DND-41 (cell line): ENCODE results near the gene FHIT.

Source experiments
- ATAC-seq: fragments of 200-7000 bp; cut with Tn5 transposase; 3 replicates; pipeline ENCODE4 v1.9.1; 2021; ENCODE audit warnings: low read depth; ENCODE audit not compliant: insufficient read depth
- DNase-seq: peaks from one replicate; pipeline ENCODE4 v3.0.0-alpha.2; 2020
- H2AFZ ChIP-seq: 2 replicates; pipeline ENCODE4 v1.6.0; 2012; ENCODE audit warnings: low read depth, low read length
- H3K27ac ChIP-seq: 2 replicates; pipeline ENCODE4 v1.5.1; 2012; ENCODE audit warnings: low read length, inconsistent platforms
- H3K27me3 ChIP-seq: fragments of 200-600 bp; sonication (generic); 2 replicates; pipeline ENCODE4 v1.6.0; 2012; ENCODE audit warnings: low read length, mild to moderate bottlenecking, inconsistent platforms; ENCODE audit not compliant: insufficient read depth, poor library complexity
- H3K36me3 ChIP-seq: 2 replicates; pipeline ENCODE4 v1.5.1; 2012; ENCODE audit warnings: low read length, inconsistent platforms; ENCODE audit not compliant: insufficient read depth
- H3K4me1 ChIP-seq: 2 replicates; pipeline ENCODE4 v1.5.1; 2012; ENCODE audit warnings: mild to moderate bottlenecking, low read length; ENCODE audit not compliant: insufficient read depth
- H3K4me2 ChIP-seq: 2 replicates; pipeline ENCODE4 v1.6.0; 2012; ENCODE audit warnings: mild to moderate bottlenecking, moderate library complexity, low read length, inconsistent platforms; ENCODE audit not compliant: insufficient read depth
- H3K4me3 ChIP-seq, 2 experiments: fragments of 200-600 bp in 1 of 2; shearing (Covaris generic) in 1 of 2; 2 replicates each; pipeline ENCODE4 v1.5.1; 2012 to 2016; ENCODE audit warnings: inconsistent platforms in 2 of 2, low read length in 2 of 2, mild to moderate bottlenecking in 2 of 2, low read depth in 1 of 2, moderate library complexity in 1 of 2
- H3K79me2 ChIP-seq: 2 replicates; pipeline ENCODE4 v1.6.0; 2012; ENCODE audit warnings: low read length, inconsistent platforms; ENCODE audit not compliant: insufficient read depth
- H3K9ac ChIP-seq: 2 replicates; pipeline ENCODE4 v1.6.0; 2012; ENCODE audit warnings: low read depth, mild to moderate bottlenecking, inconsistent platforms, low read length, moderate library complexity
- H3K9me3 ChIP-seq: 2 replicates; pipeline ENCODE4 v1.5.1; 2012; ENCODE audit warnings: low read length, moderate library complexity, mild to moderate bottlenecking, inconsistent platforms; ENCODE audit not compliant: insufficient read depth, severe bottlenecking
- H4K20me1 ChIP-seq: 2 replicates; pipeline ENCODE4 v1.6.0; 2012; ENCODE audit warnings: low read length; ENCODE audit not compliant: insufficient read depth
- CTCF ChIP-seq: IDR thresholded peaks from 2 replicates; pipeline ENCODE4 v1.5.1; 2012; ENCODE audit warnings: borderline replicate concordance, low read length, moderate library complexity, mild to moderate bottlenecking; ENCODE audit not compliant: poor library complexity, severe bottlenecking; ENCODE audit errors: extremely low read depth
- EZH2 ChIP-seq: IDR thresholded peaks from 3 replicates; pipeline ENCODE4 v1.6.1; 2012; ENCODE audit warnings: borderline replicate concordance, low read depth, mild to moderate bottlenecking, moderate library complexity, low read length, inconsistent platforms; ENCODE audit not compliant: severe bottlenecking

The FHIT gene

GRCh38 chr3:60574046-60574769, 677.0 kb downstream of the FHIT start:
- Histone ChIP-seq H3K9me3 (no peaks in the 10 kb centered on the region), H2AFZ (no peak overlapping the region), H3K9ac (no peak overlapping the region), H3K79me2 (no peaks in the 10 kb centered on the region), H4K20me1 (no peaks in the 10 kb centered on the region), H3K27ac (no peak overlapping the region), H3K4me2 (no peak overlapping the region), H3K27me3 (no peaks in the 10 kb centered on the region), H3K4me1 (no peaks in the 10 kb centered on the region), H3K36me3 (no peaks in the 10 kb centered on the region), H3K4me3 (no peak overlapping the region)
- DNase-seq (no peak), ATAC-seq (no peak)
- TF ChIP-seq EZH2 (no peak), CTCF (no peak)

- Histone ChIP-seq H3K27ac (no peak overlapping the region), H3K27me3 (no peaks in the 10 kb centered on the region), H3K36me3 (no peaks in the 10 kb centered on the region), H2AFZ (no peak overlapping the region), H3K4me1 (no peaks in the 10 kb centered on the region), H3K9me3 (no peaks in the 10 kb centered on the region), H3K9ac (no peak overlapping the region), H3K4me2 (no peak overlapping the region), H4K20me1 (no peaks in the 10 kb centered on the region), H3K79me2 (no peaks in the 10 kb centered on the region), H3K4me3 (no peak overlapping the region)
- no peak for DNase-seq
- no peak for ATAC-seq
- TF ChIP-seq CTCF (no peak), EZH2 (no peak)
Observed at GRCh38 chr3:60573494-60573893, 677.8 kb downstream of the FHIT start.

- ATAC-seq (no peak), DNase-seq (no peak)
- Histone ChIP-seq H3K4me2 (no peak overlapping the region), H3K27me3 (no peaks in the 10 kb centered on the region), H3K9me3 (no peaks in the 10 kb centered on the region), H3K27ac (no peak overlapping the region), H3K9ac (no peak overlapping the region), H3K36me3 (no peaks in the 10 kb centered on the region), H4K20me1 (no peaks in the 10 kb centered on the region), H2AFZ (no peak overlapping the region), H3K4me3 (no peak overlapping the region), H3K4me1 (no peaks in the 10 kb centered on the region), H3K79me2 (no peaks in the 10 kb centered on the region)
- TF ChIP-seq CTCF = no peak
- no peak for TF ChIP-seq EZH2
Observed at GRCh38 chr3:60571511-60571910, 679.7 kb downstream of the FHIT start.

GRCh38 chr3:60557122-60557521, 694.1 kb downstream of the FHIT start:
- TF ChIP-seq CTCF (no peak), EZH2 (no peak)
- Histone ChIP-seq H3K36me3 (no peaks in the 10 kb centered on the region), H2AFZ (no peak overlapping the region), H3K4me3 (no peak overlapping the region), H3K27ac (no peak overlapping the region), H4K20me1 (no peaks in the 10 kb centered on the region), H3K4me1 (no peaks in the 10 kb centered on the region), H3K79me2 (no peaks in the 10 kb centered on the region), H3K27me3 (no peaks in the 10 kb centered on the region), H3K9ac (no peak overlapping the region), H3K4me2 (no peak overlapping the region), H3K9me3 (no peaks in the 10 kb centered on the region)
- DNase-seq (no peak), ATAC-seq (no peak)
